HEK293 (cell line): ENCODE data around the gene DCTN3.

Experiments
- CTCF ChIA-PET: fragments of 350-600 bp; formaldehyde crosslinking; extraction: SDS; loops from one replicate; lab custom pipeline; 2021; ENCODE audit warnings: antibody characterized with exemption; lab: Yijun Ruan, JAX
- POLR2A ChIA-PET: fragments of 300-600 bp; formaldehyde crosslinking; extraction: SDS; loops from one replicate; lab custom pipeline; 2020; ENCODE audit warnings: antibody characterized with exemption, inconsistent platforms; lab: Yijun Ruan, JAX
- H3K27ac ChIP-seq: fragments of 200-500 bp; sonication (Bioruptor generic); 2 replicates; pipeline ENCODE4 v1.5.1; 2014; ENCODE audit warnings: low read depth, low read length, control low read depth, inconsistent platforms; ENCODE audit errors: extremely low read depth
- H3K36me3 ChIP-seq, 2 experiments: fragments of 200-500 bp in 1 of 2; sonication (Bioruptor generic) in 1 of 2; 1 replicate in 1 of 2; 2 replicates in 1 of 2; pipeline ENCODE4 v1.5.1; 2014 to 2017; ENCODE audit warnings: inconsistent platforms in 2 of 2, low read length in 2 of 2; ENCODE audit not compliant: control insufficient read depth in 2 of 2, insufficient read depth in 1 of 2
- H3K4me1 ChIP-seq: fragments of 200-500 bp; sonication (Bioruptor generic); 2 replicates; pipeline ENCODE4 v1.5.1; 2014; ENCODE audit warnings: mild to moderate bottlenecking, low read length, inconsistent platforms; ENCODE audit not compliant: control insufficient read depth, insufficient read depth
- H3K4me3 ChIP-seq: 2 replicates; pipeline ENCODE4 v1.5.1; 2011; ENCODE audit warnings: low read depth, mild to moderate bottlenecking, control low read depth, low read length, moderate library complexity
- H3K9me3 ChIP-seq: fragments of 200-500 bp; sonication (Bioruptor generic); 2 replicates; pipeline ENCODE4 v1.5.1; 2014; ENCODE audit warnings: low read depth, low read length, inconsistent platforms; ENCODE audit not compliant: control insufficient read depth, insufficient read depth
- BCL11B ChIP-seq: fragments of 450-650 bp; formaldehyde crosslinking; IDR thresholded peaks from 2 replicates; pipeline ENCODE4 v1.5.1; 2016; ENCODE audit warnings: low read depth, missing biosample characterization, missing genetic modification characterization
- GFI1B ChIP-seq: fragments of 450-650 bp; formaldehyde crosslinking; IDR thresholded peaks from 2 replicates; pipeline ENCODE4 v1.5.1; 2016; ENCODE audit warnings: missing biosample characterization, missing genetic modification characterization
- GLIS1 ChIP-seq: fragments of 450-650 bp; formaldehyde crosslinking; IDR thresholded peaks from 2 replicates; pipeline ENCODE4 v1.5.1; 2016; ENCODE audit warnings: missing biosample characterization, missing genetic modification characterization
- IKZF3 ChIP-seq: fragments of 450-650 bp; IDR thresholded peaks from 2 replicates; pipeline ENCODE4 v1.5.0; 2018; ENCODE audit warnings: missing biosample characterization, mild to moderate bottlenecking, missing genetic modification characterization, moderate library complexity
- INSM2 ChIP-seq: fragments of 450-650 bp; formaldehyde crosslinking; IDR thresholded peaks from 2 replicates; pipeline ENCODE4 v1.5.1; 2016; ENCODE audit warnings: missing biosample characterization, missing genetic modification characterization
- KLF16 ChIP-seq: fragments of 450-650 bp; formaldehyde crosslinking; IDR thresholded peaks from 2 replicates; pipeline ENCODE4 v1.5.1; 2017; ENCODE audit warnings: missing biosample characterization, missing genetic modification characterization
- KLF7 ChIP-seq: fragments of 450-650 bp; formaldehyde crosslinking; IDR thresholded peaks from 2 replicates; pipeline ENCODE4 v1.5.1; 2016; ENCODE audit warnings: missing biosample characterization, missing genetic modification characterization, borderline replicate concordance
- MZF1 ChIP-seq: fragments of 450-650 bp; formaldehyde crosslinking; IDR thresholded peaks from 2 replicates; pipeline ENCODE4 v1.5.1; 2017; ENCODE audit warnings: missing biosample characterization, missing genetic modification characterization, borderline replicate concordance
- PBX3 ChIP-seq: sonication (generic); formaldehyde crosslinking; IDR thresholded peaks from 2 replicates; pipeline ENCODE4 v1.8.1; 2022; ENCODE audit warnings: mild to moderate bottlenecking, moderate library complexity, missing genetic modification reagents
- REST ChIP-seq: fragments of 450-650 bp; formaldehyde crosslinking; IDR thresholded peaks from 2 replicates; pipeline ENCODE4 v1.5.1; 2016; ENCODE audit warnings: missing biosample characterization, missing genetic modification characterization
- YY2 ChIP-seq: fragments of 450-650 bp; formaldehyde crosslinking; IDR thresholded peaks from 2 replicates; pipeline ENCODE4 v1.5.1; 2016; ENCODE audit warnings: missing biosample characterization, missing genetic modification characterization
- ZBTB20 ChIP-seq: fragments of 450-650 bp; formaldehyde crosslinking; IDR thresholded peaks from 2 replicates; pipeline ENCODE4 v1.5.1; 2016; ENCODE audit warnings: missing biosample characterization, missing genetic modification characterization
- ZEB2 ChIP-seq: fragments of 450-650 bp; formaldehyde crosslinking; IDR thresholded peaks from 2 replicates; pipeline ENCODE4 v1.5.1; 2016; ENCODE audit warnings: missing biosample characterization, missing genetic modification characterization
- ZFHX2 ChIP-seq: fragments of 450-650 bp; formaldehyde crosslinking; conservative IDR thresholded peaks from 2 replicates; pipeline ENCODE4 v1.5.1; 2016; ENCODE audit warnings: missing biosample characterization, missing genetic modification characterization
- ZFP3 ChIP-seq: fragments of 450-650 bp; formaldehyde crosslinking; IDR thresholded peaks from 2 replicates; pipeline ENCODE4 v1.5.1; 2016; ENCODE audit warnings: low read depth, missing biosample characterization, missing genetic modification characterization
- ZNF174 ChIP-seq: fragments of 450-650 bp; formaldehyde crosslinking; IDR thresholded peaks from 2 replicates; pipeline ENCODE4 v1.5.0; 2017; ENCODE audit warnings: missing biosample characterization, mild to moderate bottlenecking, missing genetic modification characterization
- ZNF223 ChIP-seq: fragments of 450-650 bp; formaldehyde crosslinking; IDR thresholded peaks from 2 replicates; pipeline ENCODE4 v1.5.1; 2016; ENCODE audit warnings: missing biosample characterization, missing genetic modification characterization
- ZNF24 ChIP-seq: fragments of 450-650 bp; formaldehyde crosslinking; IDR thresholded peaks from 2 replicates; pipeline ENCODE4 v1.5.1; 2016; ENCODE audit warnings: missing biosample characterization, missing genetic modification characterization
- ZNF341 ChIP-seq: fragments of 450-650 bp; formaldehyde crosslinking; IDR thresholded peaks from 2 replicates; pipeline ENCODE4; 2016; ENCODE audit warnings: low read depth, missing biosample characterization, missing genetic modification characterization
- ZNF473 ChIP-seq: fragments of 450-650 bp; formaldehyde crosslinking; IDR thresholded peaks from 2 replicates; pipeline ENCODE4 v1.5.1; 2017; ENCODE audit warnings: missing biosample characterization, missing genetic modification characterization
- ZNF514 ChIP-seq: fragments of 450-650 bp; formaldehyde crosslinking; IDR thresholded peaks from 2 replicates; pipeline ENCODE4 v1.5.1; 2016; ENCODE audit warnings: missing biosample characterization, missing genetic modification characterization
- ZNF558 ChIP-seq: fragments of 450-650 bp; formaldehyde crosslinking; IDR thresholded peaks from 2 replicates; pipeline ENCODE4 v1.5.1; 2016; ENCODE audit warnings: missing biosample characterization, missing genetic modification characterization
- ZNF560 ChIP-seq: fragments of 450-650 bp; formaldehyde crosslinking; IDR thresholded peaks from 2 replicates; pipeline ENCODE4 v1.5.1; 2017; ENCODE audit warnings: missing biosample characterization, missing genetic modification characterization, borderline replicate concordance
- ZNF670 ChIP-seq: fragments of 450-650 bp; formaldehyde crosslinking; IDR thresholded peaks from 2 replicates; pipeline ENCODE4 v1.5.1; 2016; ENCODE audit warnings: missing biosample characterization, missing genetic modification characterization, low read depth
- ZNF704 ChIP-seq: fragments of 450-650 bp; formaldehyde crosslinking; IDR thresholded peaks from 2 replicates; pipeline ENCODE4 v1.5.1; 2016; ENCODE audit warnings: missing biosample characterization, missing genetic modification characterization
- ZNF768 ChIP-seq: fragments of 450-650 bp; formaldehyde crosslinking; IDR thresholded peaks from 2 replicates; pipeline ENCODE4 v1.5.1; 2018; ENCODE audit warnings: missing biosample characterization, mild to moderate bottlenecking, missing genetic modification characterization
- ZSCAN16 ChIP-seq: fragments of 450-650 bp; formaldehyde crosslinking; IDR thresholded peaks from 2 replicates; pipeline ENCODE4 v1.5.1; 2016; ENCODE audit warnings: missing biosample characterization, missing genetic modification characterization
- ZXDB ChIP-seq: fragments of 450-650 bp; formaldehyde crosslinking; IDR thresholded peaks from 2 replicates; pipeline ENCODE4 v1.5.1; 2016; ENCODE audit warnings: missing biosample characterization, missing genetic modification characterization
- TF ChIP-seq, protein P1 (sequence below): fragments of 450-650 bp; formaldehyde crosslinking; IDR thresholded peaks from 2 replicates; pipeline ENCODE4 v1.5.1; 2017; ENCODE audit warnings: missing biosample characterization, missing genetic modification characterization

The DCTN3 gene

DNA sequence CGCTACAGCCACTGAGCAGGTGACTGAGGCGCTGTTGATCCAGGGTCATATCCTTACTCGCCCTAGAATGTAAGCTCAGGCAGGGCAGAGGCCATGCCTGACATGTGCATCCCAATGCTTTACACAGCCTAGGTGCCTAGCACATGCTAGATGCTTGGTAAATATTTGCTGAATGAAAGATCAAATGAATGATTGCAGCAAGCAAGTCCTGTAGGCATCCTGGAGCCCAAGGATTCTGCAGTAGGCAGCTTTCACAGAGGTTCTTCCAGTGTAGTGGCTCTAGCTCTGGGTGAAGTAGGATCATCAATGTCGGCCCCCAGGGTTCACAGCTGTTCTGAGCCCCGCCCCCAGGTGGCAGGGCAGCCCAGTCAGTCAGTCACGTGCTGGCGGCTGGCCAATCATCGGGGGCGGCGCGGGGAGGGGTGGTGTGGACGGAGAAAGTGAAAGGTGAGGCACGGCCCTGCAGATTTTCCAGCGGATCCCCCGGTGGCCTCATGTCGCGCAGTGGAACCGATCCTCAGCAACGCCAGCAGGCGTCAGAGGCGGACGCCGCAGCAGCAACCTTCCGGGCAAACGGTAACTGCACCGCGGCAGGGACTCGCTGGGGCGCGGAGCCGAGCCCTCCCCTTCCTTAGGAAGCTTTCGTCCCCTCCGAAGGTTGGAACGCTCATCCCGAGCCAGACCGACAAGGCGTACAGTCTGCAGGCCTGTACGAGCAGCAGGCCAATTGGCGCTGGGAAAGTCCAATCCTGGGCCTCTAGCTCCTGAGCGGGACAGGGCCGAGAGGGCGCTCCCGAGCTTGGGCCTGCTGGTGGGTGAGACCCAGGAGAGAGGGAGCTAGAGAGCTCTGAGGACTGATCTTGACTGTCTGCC lies 26.2 kb upstream of the DCTN3 start, which contains the start of gene GALT (continued):
- TF ChIP-seq YY2 (0 out of 2 replicates have a peak, but pooled peaks have one; percentile 45), REST (no peak), BCL11B (tag by site-specific recombination) (peak; percentile 83; the same call in 1 of the 2 replicates), GLIS1 (peak; percentile 85), INSM2 (tag by site-specific recombination) (no peak), ZEB2 (peak; percentile 70; the same call in 1 of the 2 replicates), ZNF341 (tag by site-specific recombination) (peak; percentile 89), ZNF704 (no peak), KLF16 (tag by site-specific recombination) (peak; percentile 66), ZNF560 (no peak), ZSCAN16 (tag by site-specific recombination) (no peak), ZNF473 (tag by site-specific recombination) (no peak), ZXDB (peak; percentile 73)

- no peaks in the 10 kb centered on the region for H3K9me3 ChIP-seq
- no peaks in the 10 kb centered on the region; the same call in 1 of the 2 replicates for H3K4me1 ChIP-seq
- ChIA-PET POLR2A (interaction anchor here (0.5 to 5.7 kb wide), 3 partner anchors 9 to 470 kb away, joined by 3 to 90 read pairs (median 4); partner anchors contain the start of gene SIGMAR1), CTCF (interaction anchor here (0.7 to 13.3 kb wide), 8 partner anchors 9 to 350 kb away, joined by 3 to 125 read pairs (median 4); partner anchors contain the start of gene SIGMAR1)
- no peak overlapping the region for H3K27ac ChIP-seq
- no peak for TF ChIP-seq ZNF558
- TF ChIP-seq ZNF670 (tag by site-specific recombination) = no peak
- no peak for TF ChIP-seq ZNF514 (tag by site-specific recombination)
- no peak for TF ChIP-seq PBX3 (CRISPR knock-in tag)
- no peak for TF ChIP-seq ZNF223 (tag by site-specific recombination)
- TF ChIP-seq ZNF768 = no peak
- TF ChIP-seq GFI1B (tag by site-specific recombination) = no peak
- no peak for TF ChIP-seq MZF1 (tag by site-specific recombination)
- TF ChIP-seq KLF7 (tag by site-specific recombination) = no peak
- no peak for TF ChIP-seq ZBTB20 (tag by site-specific recombination)
- TF ChIP-seq ZNF174 (tag by site-specific recombination) = no peak
- no peak for TF ChIP-seq IKZF3
- no peak for TF ChIP-seq ZNF24 (tag by site-specific recombination)
- TF ChIP-seq, protein P1, sequence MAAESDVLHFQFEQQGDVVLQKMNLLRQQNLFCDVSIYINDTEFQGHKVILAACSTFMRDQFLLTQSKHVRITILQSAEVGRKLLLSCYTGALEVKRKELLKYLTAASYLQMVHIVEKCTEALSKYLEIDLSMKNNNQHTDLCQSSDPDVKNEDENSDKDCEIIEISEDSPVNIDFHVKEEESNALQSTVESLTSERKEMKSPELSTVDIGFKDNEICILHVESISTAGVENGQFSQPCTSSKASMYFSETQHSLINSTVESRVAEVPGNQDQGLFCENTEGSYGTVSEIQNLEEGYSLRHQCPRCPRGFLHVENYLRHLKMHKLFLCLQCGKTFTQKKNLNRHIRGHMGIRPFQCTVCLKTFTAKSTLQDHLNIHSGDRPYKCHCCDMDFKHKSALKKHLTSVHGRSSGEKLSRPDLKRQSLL (tag by site-specific recombination) = no peak
- no peak for TF ChIP-seq ZFP3
- no peak for TF ChIP-seq ZFHX2 (tag by site-specific recombination)
- peaks cover 0 to 26% of the 10 kb centered on the region in 2 experiments; a peak in 2 of 3 replicates for H3K36me3 ChIP-seq
- no peak overlapping the region for H3K4me3 ChIP-seq
Observed at GRCh38 chr9:34644766-34645314, 24.5 kb upstream of the DCTN3 start.
